Renal pelvis (tissue), 4 donors: ENCODE measurements around the gene CSF2. TPM values are rescaled to one million over a fixed set of nuclear protein-coding genes. Genes with fewer than 3 reads are reported as not detected.
"Not testable (repeated sequence)": the region's sequence is repeated elsewhere in the genome, so short reads cannot be mapped to it uniquely, and the experiment has no call there.

Experiments
- DNase-seq: peaks from one replicate; pipeline ENCODE4 v3.0.0-alpha.2; 2013
- polyA plus RNA-seq, 3 donors: library from polyadenylated mRNA; unstranded; fragments of 120-200 nt; gene quantifications; one replicate each; pipeline ENCODE4 v1.2.1, GENCODE V29; 2013; ENCODE audit not compliant: insufficient read length in 3 of 3

CSF2 gene
- polyA plus RNA-seq, 3 donors: not detected

GRCh38 chr5:132108495-132108894 is 34.9 kb downstream of the CSF2 start:
- not testable (repeated sequence) for DNase-seq

DNA sequence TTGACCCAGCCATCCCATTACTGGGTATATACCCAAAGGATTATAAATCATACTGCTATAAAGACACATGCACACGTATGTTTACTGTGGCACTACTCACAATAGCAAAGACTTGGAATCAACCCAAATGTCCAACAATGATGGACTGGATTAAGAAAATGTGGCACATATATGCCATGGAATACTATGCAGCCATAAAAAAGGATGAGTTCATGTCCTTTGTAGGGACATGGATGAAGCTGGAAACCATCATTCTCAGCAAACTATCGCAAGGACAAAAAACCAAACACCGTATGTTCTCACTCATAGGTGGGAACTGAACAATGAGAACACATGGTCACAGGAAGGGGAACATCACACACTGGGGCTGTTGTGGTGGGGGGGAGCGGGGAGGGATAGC is 35.4 kb downstream of the CSF2 start:
- DNase-seq: not testable (repeated sequence)

GRCh38 chr5:132109494-132110053 is 36.0 kb downstream of the CSF2 start:
- DNase-seq: no peak

GRCh38 chr5:132110195-132110594 is 36.6 kb downstream of the CSF2 start:
- no peak for DNase-seq

- DNase-seq: no peak
Measured at GRCh38 chr5:132110930-132111329, 37.3 kb downstream of the CSF2 start.

DNA sequence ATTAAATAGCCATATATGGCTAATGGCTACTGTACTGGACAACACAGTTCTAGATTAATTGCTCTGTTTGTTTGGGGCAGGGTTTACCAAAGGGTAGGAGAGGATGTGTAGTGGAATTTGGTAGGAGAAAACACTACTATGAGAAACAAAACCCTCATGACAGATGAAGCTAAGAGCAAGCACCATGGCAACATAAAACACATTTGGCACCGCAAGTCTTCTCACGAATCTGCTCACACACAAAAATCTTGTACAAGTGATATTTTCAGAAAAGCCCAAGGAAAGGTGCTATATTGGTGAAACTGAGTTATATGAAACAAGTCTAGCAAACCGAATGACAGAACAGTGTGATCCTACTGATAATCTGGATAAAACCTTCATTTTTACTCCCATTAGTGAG is 38.5 kb downstream of the CSF2 start:
- DNase-seq: no peak

DNA sequence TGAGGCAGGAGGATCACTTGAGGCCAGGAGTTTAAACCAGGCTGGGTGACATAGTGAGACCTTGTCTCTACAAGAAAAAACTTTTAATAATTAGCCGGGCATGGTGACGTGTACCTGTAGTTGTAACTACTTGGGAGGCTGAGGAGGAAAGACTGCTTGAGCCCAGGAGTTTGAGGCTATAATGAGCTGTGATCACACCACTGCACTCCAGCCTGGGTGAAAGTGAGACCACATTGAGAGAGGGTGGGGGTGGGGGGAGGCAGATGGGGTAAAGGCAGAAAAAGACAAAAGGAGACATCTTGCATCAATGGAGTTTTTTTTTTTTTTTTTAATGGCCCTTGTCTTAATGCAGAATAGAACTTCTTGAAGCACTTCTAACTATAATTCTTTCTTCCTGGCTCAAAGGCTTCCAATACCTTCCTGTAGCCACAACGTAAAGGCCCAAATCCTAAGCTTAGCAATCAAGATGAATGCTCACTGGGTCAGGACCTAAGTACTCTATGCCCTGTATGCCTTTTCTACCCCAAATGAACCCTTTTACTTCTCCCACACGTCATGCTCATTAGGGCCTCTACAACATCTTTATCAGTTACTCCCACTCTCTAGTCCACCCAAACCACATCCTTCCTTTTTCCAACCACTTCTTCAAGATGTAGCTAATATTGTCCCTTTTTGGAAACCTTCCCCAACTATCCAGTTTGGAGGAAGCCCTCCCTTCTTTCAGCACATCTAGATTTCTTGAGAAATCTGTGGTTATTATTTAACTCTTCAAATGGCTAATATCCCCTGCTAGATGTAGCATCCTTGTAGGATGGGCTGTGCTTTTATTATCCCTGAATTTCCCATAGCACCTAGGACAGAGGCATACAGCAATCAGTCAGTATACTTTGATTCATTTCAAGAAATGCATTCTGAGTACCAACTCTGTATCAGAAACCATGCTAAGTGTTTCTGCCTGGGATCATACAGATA is 40.8 kb downstream of the CSF2 start:
- DNase-seq: no peak

GRCh38 chr5:132115375-132115774 is 41.8 kb downstream of the CSF2 start:
- no peak for DNase-seq

DNA sequence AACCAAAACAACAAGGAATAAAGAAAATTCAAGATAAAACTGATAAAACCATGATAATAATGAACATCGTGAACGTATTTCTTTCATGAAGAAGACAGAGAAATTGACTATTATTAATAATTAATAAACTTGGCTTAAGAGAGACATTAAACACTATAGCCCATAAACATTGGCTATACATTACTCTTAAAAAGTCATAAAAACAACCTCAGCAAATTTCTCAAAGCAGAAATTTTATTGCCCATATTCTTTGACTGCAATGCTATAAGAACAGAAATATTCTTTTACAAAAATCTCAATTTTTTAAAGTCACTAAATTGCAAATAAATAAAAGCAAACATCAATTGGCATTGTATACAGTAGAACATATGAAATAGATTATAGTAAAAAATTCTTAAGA is 42.5 kb downstream of the CSF2 start:
- no peak for DNase-seq

DNA sequence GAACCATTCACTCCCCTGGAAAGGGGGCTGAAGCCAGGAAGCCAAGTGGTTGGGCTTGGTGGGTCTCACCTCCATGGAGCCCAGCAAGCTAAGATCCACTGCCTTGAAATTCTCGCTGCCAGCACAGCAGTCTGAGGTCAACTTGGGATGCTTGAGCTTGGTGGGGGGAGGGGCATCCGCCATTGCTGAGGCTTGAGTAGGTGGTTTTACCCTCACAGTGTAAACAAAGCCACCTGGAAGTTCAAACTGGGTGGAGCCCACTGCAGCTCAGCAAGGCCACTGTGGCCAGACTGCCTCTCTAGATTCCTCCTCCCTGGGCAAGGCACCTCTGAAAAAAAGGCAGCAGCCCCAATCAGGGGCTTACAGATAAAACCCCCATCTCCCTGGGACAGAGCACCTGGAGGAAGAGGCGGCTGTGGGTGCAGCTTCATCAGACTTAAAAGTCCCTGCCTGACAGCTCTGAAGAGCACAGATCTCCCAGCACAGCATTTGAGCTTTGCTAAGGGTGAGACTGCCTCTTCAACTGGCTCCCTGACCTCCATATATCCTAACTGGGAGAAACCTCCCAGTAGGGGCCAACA is 43.4 kb downstream of the CSF2 start:
- DNase-seq: not testable (repeated sequence)

DNA sequence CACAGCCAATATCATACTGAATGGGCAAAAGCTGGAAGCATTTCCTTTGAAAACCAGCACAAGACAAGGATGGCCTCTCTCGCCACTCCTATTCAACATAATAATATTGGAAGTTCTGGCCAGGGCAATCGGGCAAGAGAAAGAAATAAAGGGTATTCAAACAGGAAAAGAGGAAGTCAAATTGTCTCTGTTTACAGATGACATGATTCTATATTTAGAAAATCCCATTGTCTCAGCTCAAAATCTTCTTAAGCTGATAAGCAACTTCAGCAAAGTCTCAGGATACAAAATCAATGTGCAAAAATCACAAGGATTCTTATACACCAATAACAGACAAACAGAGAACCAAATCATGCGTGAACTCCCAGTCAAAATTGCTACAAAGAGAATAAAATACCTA is 47.1 kb downstream of the CSF2 start:
- DNase-seq: not testable (repeated sequence)

GRCh38 chr5:132122971-132123370 is 49.4 kb downstream of the CSF2 start:
- DNase-seq: not testable (repeated sequence)

DNA sequence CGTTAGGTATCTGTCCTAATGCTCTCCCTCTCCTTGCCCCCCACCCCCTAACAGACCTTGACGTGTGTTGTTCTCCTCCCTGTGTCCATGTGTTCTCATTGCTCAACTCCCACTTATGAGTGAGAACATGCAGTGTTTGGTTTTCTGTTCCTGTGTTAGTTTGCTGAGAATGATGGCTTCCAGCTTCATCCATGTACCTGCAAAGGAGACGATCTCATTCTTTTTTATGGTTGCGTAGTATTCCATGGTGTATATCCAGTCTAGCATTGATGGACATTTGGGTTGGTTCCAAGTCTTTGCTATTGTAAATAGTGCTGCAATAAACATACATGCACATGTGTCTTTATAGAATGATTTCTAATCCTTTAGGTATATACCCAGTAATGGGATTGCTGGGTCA is 50.0 kb downstream of the CSF2 start:
- not testable (repeated sequence) for DNase-seq

Other genes with a start within 250 kb of the CSF2 start
- gene MEIKIN, start 128.1 kb upstream of the CSF2 start, polyA plus RNA-seq: not detected
- gene ACSL6, start 62.1 kb upstream of the CSF2 start, polyA plus RNA-seq: 1 to 10 TPM; 1.4 to 2.4 (median 1.8) TPM
- gene IL3, start 13.1 kb upstream of the CSF2 start, polyA plus RNA-seq: not detected
- 10 to 100 TPM; 32.5 to 47.3 (median 33.4) TPM for gene P4HA2, start 154.1 kb downstream of the CSF2 start, polyA plus RNA-seq
- gene PDLIM4, start 183.9 kb downstream of the CSF2 start, polyA plus RNA-seq: 10 to 100 TPM; 15.5 to 20.5 (median 16.3) TPM
- gene SLC22A4, start 220.6 kb downstream of the CSF2 start, polyA plus RNA-seq: 1 to 10 TPM; 5.0 to 9.1 (median 7.2) TPM